ENCODE data around the gene BCL2.

DNA sequence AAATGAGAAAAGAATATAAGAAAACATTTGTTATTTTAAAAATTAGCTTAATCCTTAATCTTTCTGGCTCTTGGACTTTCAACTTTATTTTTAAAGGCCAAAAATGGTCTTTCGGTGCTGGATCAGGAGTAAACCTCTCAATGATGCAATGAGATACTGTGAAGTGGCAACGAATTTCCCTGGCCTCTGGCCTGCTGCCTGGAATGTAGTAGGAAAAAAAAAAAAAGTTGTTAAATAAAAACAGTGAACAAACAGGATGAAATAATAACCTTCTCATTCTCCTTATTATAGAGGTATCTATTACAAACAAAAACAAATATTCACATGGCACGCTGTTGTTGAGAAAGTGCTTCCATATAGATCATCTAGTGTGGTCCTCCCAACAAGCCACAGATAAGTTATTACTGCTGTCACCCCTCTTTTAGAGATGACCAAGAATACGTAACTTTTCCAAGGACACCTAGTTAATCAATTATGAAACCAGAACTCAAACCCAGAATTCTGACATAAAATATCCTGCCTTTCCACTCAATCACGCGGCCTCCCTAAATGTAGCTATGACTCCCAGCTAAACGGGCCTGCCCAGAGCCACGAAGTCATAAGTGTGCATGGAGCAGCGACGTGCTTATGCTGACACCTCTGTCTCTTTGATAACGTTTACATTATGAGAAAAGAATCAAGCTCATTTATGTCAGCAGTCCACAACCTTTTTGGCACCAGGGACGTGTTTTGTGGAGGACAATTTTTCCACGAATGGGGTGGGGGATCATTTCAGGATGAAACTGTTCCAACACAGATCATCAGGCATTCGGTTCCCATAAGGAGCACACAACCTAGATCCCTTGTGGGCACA, 170.9 kb downstream of the BCL2 start:
- TF ChIP-seq, protein P1, sequence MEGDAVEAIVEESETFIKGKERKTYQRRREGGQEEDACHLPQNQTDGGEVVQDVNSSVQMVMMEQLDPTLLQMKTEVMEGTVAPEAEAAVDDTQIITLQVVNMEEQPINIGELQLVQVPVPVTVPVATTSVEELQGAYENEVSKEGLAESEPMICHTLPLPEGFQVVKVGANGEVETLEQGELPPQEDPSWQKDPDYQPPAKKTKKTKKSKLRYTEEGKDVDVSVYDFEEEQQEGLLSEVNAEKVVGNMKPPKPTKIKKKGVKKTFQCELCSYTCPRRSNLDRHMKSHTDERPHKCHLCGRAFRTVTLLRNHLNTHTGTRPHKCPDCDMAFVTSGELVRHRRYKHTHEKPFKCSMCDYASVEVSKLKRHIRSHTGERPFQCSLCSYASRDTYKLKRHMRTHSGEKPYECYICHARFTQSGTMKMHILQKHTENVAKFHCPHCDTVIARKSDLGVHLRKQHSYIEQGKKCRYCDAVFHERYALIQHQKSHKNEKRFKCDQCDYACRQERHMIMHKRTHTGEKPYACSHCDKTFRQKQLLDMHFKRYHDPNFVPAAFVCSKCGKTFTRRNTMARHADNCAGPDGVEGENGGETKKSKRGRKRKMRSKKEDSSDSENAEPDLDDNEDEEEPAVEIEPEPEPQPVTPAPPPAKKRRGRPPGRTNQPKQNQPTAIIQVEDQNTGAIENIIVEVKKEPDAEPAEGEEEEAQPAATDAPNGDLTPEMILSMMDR (conservative IDR thresholded peaks at IDR 0.05; ENCODE audit: low read depth, low read length) = no peak
- TF ChIP-seq EZH2 (IDR thresholded peaks at IDR 0.05; ENCODE audit: low read length, unreplicated experiment) (no peak), EZH2phosphoT487 (IDR thresholded peaks at IDR 0.05; ENCODE audit: borderline replicate concordance, low read length) (no peak)
